Loucy (cell line): ENCODE data around the gene JAG2.

Source experiments
- EZH2phosphoT487 ChIP-seq: fragments of 200-600 bp; IDR thresholded peaks from 2 replicates; pipeline ENCODE4 v1.6.1; 2018; ENCODE audit warnings: antibody characterized with exemption, mild to moderate bottlenecking, moderate library complexity, borderline replicate concordance
- TF ChIP-seq, protein P1 (sequence below): fragments of 200-600 bp; sonication (generic); conservative IDR thresholded peaks from 2 replicates; pipeline ENCODE4 v1.5.1; 2014; ENCODE audit warnings: mild to moderate bottlenecking, antibody characterized with exemption, low read length

GRCh38 chr14:105102893-105103292, 65.7 kb downstream of the JAG2 start:
- TF ChIP-seq, protein P1, sequence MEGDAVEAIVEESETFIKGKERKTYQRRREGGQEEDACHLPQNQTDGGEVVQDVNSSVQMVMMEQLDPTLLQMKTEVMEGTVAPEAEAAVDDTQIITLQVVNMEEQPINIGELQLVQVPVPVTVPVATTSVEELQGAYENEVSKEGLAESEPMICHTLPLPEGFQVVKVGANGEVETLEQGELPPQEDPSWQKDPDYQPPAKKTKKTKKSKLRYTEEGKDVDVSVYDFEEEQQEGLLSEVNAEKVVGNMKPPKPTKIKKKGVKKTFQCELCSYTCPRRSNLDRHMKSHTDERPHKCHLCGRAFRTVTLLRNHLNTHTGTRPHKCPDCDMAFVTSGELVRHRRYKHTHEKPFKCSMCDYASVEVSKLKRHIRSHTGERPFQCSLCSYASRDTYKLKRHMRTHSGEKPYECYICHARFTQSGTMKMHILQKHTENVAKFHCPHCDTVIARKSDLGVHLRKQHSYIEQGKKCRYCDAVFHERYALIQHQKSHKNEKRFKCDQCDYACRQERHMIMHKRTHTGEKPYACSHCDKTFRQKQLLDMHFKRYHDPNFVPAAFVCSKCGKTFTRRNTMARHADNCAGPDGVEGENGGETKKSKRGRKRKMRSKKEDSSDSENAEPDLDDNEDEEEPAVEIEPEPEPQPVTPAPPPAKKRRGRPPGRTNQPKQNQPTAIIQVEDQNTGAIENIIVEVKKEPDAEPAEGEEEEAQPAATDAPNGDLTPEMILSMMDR: no peak
- TF ChIP-seq EZH2phosphoT487: no peak
